Measurements from ENCODE around the gene LYPD8.
A peak's percentile ranks its signal among the peaks of the same experiment; 100 is the strongest.
"Not testable (repeated sequence)": the region's sequence is repeated elsewhere in the genome, so short reads cannot be mapped to it uniquely, and the experiment has no call there.

Gene LYPD8

DNA sequence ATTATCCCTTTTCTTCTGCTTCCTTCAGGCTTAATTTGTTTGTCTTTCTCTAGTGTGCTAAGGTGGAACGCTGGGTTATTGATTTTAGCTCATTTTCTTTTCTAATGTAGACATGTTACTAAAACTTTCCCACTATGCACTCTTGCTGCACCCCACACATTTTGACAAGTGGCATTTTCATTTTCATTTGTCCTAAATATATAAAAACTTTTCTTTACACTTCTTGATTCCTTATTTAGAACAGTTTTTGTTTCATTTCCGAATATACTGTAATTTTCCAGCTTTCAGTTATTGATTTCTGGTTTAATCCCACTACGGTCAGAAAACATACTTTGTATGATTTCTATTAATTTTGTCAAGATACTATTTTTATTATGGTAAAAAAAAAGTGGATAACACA, 44.9 kb upstream of the LYPD8 start:
- Histone ChIP-seq H2AFZ (ENCODE audit: low read depth) (no peak overlapping the region), H3K27ac (no peak overlapping the region), H3K4me3 (IDR thresholded peaks at IDR 0.05; ENCODE audit: insufficient read depth, low read depth, low read length) (no peak overlapping the region), H3K4me1 (ENCODE audit: low read depth, poor library complexity, severe bottlenecking) (peaks cover 18% of the 10 kb centered on the region), H3K36me3 (ENCODE audit: insufficient read depth) (no peaks in the 10 kb centered on the region), H3K9ac (no peak overlapping the region), H3K27me3 (ENCODE audit: insufficient read depth, low read depth) (no peaks in the 10 kb centered on the region), H3K79me2 (ENCODE audit: insufficient read depth, low read depth) (no peaks in the 10 kb centered on the region), H3K4me2 (peak overlapping the region; percentile 70), H4K20me1 (ENCODE audit: insufficient read depth) (no peaks in the 10 kb centered on the region)
- no peak for TF ChIP-seq CTCF (conservative IDR thresholded peaks at IDR 0.05; ENCODE audit: low read depth, low read length)

DNA sequence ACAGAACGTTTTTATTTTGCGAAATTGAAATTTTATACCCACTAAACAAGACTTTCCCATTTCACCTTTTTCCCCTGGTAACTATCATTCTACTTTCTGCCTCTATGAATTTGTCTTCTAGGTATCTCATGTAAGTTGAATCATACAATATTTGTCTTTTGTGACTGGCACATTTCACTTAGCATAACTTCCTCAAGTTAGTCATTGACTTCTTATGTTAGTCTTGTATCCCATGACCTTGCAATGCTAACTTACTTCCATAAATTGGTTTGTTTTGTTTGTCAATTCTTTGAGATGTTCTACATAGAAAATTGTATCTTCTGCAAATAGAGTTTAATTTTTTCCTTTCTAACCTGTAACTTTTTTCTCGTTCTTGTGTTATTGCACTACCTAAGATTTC, 43.2 kb upstream of the LYPD8 start:
- no peak overlapping the region for H3K27ac ChIP-seq
- H3K27me3 ChIP-seq (ENCODE audit: insufficient read depth, low read depth) = no peaks in the 10 kb centered on the region
- no peak overlapping the region for H3K4me2 ChIP-seq
- H2AFZ ChIP-seq (ENCODE audit: low read depth) = no peak overlapping the region
- peaks cover 31% of the 10 kb centered on the region for H3K4me1 ChIP-seq (ENCODE audit: low read depth, poor library complexity, severe bottlenecking)
- no peaks in the 10 kb centered on the region for H4K20me1 ChIP-seq (ENCODE audit: insufficient read depth)
- no peaks in the 10 kb centered on the region for H3K36me3 ChIP-seq (ENCODE audit: insufficient read depth)
- H3K4me3 ChIP-seq (IDR thresholded peaks at IDR 0.05; ENCODE audit: insufficient read depth, low read depth, low read length) = no peak overlapping the region
- no peak for TF ChIP-seq CTCF (conservative IDR thresholded peaks at IDR 0.05; ENCODE audit: low read depth, low read length)
- no peak overlapping the region for H3K9ac ChIP-seq
- no peaks in the 10 kb centered on the region for H3K79me2 ChIP-seq (ENCODE audit: insufficient read depth, low read depth)

DNA sequence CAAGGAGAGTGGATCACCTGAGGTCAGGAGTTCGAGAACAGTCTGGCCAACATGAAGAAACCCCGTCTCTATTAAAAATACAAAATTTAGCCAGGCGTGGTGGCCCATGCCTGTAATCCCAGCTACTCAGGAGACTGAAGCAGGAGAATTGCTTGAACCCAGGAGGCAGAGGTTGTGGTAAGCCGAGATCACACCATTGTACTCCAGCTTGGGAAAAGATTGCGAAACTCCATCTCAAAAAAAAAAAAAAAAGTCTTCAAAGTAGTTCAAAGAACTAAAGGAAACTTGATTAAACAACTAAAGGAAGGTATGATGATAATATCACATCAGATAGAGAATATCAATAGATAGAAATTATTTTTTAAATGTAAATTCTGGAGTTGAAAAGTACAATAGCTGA, 39.1 kb upstream of the LYPD8 start:
- not testable (repeated sequence) for H3K27ac ChIP-seq; H3K27me3 ChIP-seq (ENCODE audit: insufficient read depth, low read depth); H2AFZ ChIP-seq (ENCODE audit: low read depth); H4K20me1 ChIP-seq (ENCODE audit: insufficient read depth); H3K4me3 ChIP-seq (IDR thresholded peaks at IDR 0.05; ENCODE audit: insufficient read depth, low read depth, low read length); H3K9ac ChIP-seq; H3K79me2 ChIP-seq (ENCODE audit: insufficient read depth, low read depth); H3K36me3 ChIP-seq (ENCODE audit: insufficient read depth)
- Histone ChIP-seq H3K4me2 (peak overlapping the region; percentile 55; the same call in 1 of the 2 replicates), H3K4me1 (ENCODE audit: low read depth, poor library complexity, severe bottlenecking) (peaks cover 31% of the 10 kb centered on the region)

DNA sequence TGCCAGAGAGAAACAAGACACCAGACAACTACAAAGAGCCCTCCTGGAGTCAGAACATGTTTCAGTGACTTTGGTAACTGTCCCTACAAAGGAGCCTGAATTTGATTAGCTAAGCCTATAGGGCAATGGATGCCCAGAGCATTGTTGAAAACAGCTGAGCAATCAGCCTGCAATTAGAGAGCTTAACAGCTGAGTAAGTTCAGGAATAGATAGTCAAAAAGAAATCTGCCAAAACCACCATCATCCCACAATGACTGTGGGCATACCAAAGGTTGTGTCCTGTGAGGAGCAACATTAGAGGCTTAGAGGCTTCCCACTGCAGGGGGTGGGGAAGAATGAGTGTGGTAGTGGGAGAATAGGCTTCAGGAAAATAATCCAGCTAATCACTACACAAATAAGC, 38.0 kb upstream of the LYPD8 start:
- no peak for TF ChIP-seq CTCF (conservative IDR thresholded peaks at IDR 0.05; ENCODE audit: low read depth, low read length)
- Histone ChIP-seq H3K4me3 (IDR thresholded peaks at IDR 0.05; ENCODE audit: insufficient read depth, low read depth, low read length) (no peak overlapping the region), H3K4me1 (ENCODE audit: low read depth, poor library complexity, severe bottlenecking) (peaks cover 31% of the 10 kb centered on the region), H3K4me2 (peak overlapping the region; percentile 55), H3K27ac (peak overlapping the region; percentile 62; the same call in 1 of the 2 replicates), H2AFZ (ENCODE audit: low read depth) (peak overlapping the region; percentile 12; the same call in 1 of the 2 replicates), H4K20me1 (ENCODE audit: insufficient read depth) (no peaks in the 10 kb centered on the region), H3K79me2 (ENCODE audit: insufficient read depth, low read depth) (no peaks in the 10 kb centered on the region), H3K9ac (no peak overlapping the region; the same call in 1 of the 2 replicates), H3K36me3 (ENCODE audit: insufficient read depth) (no peaks in the 10 kb centered on the region), H3K27me3 (ENCODE audit: insufficient read depth, low read depth) (no peaks in the 10 kb centered on the region)

DNA sequence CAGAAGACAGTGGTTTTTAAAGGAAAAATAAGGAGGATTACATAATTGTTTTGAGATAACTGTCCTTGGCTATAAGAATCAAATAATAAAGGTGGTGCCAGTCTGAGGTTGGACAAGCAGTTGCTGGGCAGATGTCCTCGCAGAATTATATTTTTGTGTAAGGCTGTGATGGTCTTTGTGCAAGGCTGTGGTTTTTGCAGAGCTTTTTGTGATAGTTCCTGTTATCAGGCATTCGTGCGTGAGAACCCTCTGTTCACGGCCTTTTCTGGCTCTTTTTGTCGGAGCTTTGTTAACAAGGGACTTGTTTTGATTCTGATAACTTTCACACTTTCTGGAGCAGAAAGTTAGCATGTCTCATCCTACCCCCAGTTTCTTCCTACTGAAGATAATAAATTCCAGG, 36.8 kb upstream of the LYPD8 start:
- peak overlapping the region; percentile 62; the same call in 1 of the 2 replicates for H3K27ac ChIP-seq
- no peak for TF ChIP-seq CTCF (conservative IDR thresholded peaks at IDR 0.05; ENCODE audit: low read depth, low read length)
- H4K20me1 ChIP-seq (ENCODE audit: insufficient read depth) = no peaks in the 10 kb centered on the region
- no peaks in the 10 kb centered on the region for H3K36me3 ChIP-seq (ENCODE audit: insufficient read depth)
- H3K79me2 ChIP-seq (ENCODE audit: insufficient read depth, low read depth) = no peaks in the 10 kb centered on the region
- H3K27me3 ChIP-seq (ENCODE audit: insufficient read depth, low read depth) = no peaks in the 10 kb centered on the region
- peaks cover 42% of the 10 kb centered on the region for H3K4me1 ChIP-seq (ENCODE audit: low read depth, poor library complexity, severe bottlenecking)
- H3K4me2 ChIP-seq = no peak overlapping the region; the same call in 1 of the 2 replicates
- no peak overlapping the region for H3K4me3 ChIP-seq (IDR thresholded peaks at IDR 0.05; ENCODE audit: insufficient read depth, low read depth, low read length)
- no peak overlapping the region for H3K9ac ChIP-seq
- H2AFZ ChIP-seq (ENCODE audit: low read depth) = no peak overlapping the region

Measured in KMS-11 (cell line).